ENCODE results near the gene SLC16A3.
A peak's percentile ranks its signal among the peaks of the same experiment; 100 is the strongest.
"Not testable (repeated sequence)": the region's sequence is repeated elsewhere in the genome, so short reads cannot be mapped to it uniquely, and the experiment has no call there.

Gene SLC16A3

GRCh38 chr17:82204831-82205719, 23.8 kb upstream of the SLC16A3 start:
- no peak for DNase-seq (ENCODE audit: low read depth)

GRCh38 chr17:82205720-82206508, 22.9 kb upstream of the SLC16A3 start:
- DNase-seq (ENCODE audit: low read depth): peak; percentile 64

DNA sequence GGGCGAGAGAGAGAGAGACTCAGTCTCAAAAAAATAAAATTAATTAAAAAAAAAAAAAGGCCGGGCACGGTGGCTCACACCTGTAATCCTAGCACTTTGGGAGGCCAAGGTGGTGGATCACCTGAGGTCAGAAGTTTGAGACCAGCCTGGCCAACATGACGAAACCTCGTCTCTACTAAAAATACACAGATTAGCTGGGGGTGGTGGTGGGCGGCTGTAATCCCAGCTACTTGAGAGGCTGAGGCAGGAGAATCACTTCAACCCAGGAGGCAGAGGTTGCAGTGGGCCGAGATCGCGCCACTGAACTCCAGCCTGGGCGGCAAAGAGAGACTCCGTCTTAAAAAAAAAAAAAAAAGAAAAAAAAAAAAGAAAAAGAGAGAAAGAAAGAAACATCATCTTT, 18.2 kb upstream of the SLC16A3 start:
- not testable (repeated sequence) for DNase-seq (ENCODE audit: low read depth)

- DNase-seq (ENCODE audit: low read depth): no peak
These were observed 16.3 kb upstream of the SLC16A3 start, which contains the start of gene CCDC57 for GRCh38 chr17:82212331-82213250. TSS of gene CCDC57 (minus strand) at chr17:82212842. CDS start at chr17:82201944, 10,898 bp downstream.

DNA sequence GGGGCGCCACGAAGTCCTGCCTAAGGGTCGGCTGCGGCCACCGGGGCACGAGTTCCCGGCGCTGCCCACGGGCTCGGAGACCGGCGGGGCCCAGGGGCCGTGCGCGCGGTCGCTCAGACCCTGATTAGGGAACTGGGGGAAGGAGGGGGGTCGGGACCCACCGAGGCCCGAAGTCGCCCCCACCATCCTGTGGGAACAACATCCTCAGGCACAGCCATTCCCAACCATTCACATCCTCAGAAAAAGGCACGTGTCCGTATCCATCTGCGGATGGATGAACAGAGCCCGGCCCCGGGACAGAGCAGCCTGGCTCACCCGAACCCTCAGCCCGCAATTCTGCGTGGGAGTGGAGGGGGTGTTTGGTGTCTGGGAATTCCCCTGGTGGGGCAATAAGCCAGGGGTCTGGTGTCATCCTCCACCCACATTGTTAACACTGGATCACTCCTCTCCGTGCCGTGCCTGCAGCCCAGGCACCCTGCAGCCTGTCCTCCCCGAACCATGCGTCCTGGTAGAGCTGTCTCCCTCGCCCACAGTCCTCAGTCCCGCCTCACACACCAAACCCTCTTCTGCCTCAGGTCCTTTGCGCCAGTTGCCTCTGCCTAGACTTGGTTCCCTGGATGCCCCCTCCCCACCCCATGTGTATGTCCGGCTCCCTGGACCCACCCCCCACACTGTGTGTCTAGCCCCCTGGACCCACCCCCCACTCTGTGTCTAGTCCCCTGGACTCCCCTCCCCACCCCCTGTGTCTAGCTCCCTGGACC, 15.4 kb upstream of the SLC16A3 start:
- DNase-seq (ENCODE audit: low read depth): peak; percentile 70

DNA sequence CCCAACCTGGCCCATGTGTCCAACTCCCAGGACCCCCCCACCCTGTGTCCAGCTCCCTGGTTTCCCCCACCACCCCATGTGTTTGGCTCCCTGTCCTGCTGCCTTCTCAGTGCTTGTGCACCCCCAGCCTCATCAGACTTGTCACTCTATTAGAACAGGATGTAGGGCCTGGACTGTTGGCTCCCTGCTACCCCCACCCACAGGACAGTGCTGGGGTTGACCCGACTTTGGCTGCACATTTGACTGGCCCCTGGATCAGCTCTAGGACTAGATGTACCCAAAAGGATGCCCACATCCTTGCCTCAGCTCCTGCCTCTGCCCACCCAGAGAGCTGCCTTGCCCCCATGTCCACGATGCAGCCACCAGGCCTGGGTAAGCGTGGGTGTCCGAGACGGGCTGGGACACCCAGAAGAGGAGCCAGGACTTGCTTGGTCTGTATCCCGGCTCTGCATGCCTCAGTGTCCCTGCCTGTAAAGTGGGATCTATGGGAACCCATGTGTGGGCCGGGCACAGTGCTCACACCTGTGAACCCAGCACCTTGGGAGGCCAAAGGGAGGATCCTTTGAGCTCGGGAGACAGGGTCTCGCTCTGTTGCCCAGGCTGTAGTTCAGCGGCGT, 14.7 kb upstream of the SLC16A3 start:
- DNase-seq (ENCODE audit: low read depth): no peak

- DNase-seq (ENCODE audit: low read depth): no peak
These were observed 13.5 kb upstream of the SLC16A3 start for GRCh38 chr17:82215095-82215971.

DNA sequence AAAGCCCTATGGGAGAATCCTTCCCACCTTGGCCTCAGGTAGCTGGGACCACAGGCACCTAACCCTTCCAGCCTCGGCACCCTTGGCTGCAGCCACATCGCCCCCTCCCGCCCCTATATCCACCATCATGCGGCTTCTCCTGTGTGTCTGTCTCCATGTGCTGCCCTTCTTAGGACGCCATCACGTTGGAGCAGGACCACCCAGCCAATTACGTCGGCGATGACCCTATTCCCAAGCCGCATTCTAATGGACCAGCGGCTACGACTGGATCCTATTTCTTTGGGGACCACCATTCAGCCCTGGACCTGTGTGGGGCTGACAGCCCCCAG, 12.9 kb upstream of the SLC16A3 start:
- DNase-seq (ENCODE audit: low read depth): no peak

DNA sequence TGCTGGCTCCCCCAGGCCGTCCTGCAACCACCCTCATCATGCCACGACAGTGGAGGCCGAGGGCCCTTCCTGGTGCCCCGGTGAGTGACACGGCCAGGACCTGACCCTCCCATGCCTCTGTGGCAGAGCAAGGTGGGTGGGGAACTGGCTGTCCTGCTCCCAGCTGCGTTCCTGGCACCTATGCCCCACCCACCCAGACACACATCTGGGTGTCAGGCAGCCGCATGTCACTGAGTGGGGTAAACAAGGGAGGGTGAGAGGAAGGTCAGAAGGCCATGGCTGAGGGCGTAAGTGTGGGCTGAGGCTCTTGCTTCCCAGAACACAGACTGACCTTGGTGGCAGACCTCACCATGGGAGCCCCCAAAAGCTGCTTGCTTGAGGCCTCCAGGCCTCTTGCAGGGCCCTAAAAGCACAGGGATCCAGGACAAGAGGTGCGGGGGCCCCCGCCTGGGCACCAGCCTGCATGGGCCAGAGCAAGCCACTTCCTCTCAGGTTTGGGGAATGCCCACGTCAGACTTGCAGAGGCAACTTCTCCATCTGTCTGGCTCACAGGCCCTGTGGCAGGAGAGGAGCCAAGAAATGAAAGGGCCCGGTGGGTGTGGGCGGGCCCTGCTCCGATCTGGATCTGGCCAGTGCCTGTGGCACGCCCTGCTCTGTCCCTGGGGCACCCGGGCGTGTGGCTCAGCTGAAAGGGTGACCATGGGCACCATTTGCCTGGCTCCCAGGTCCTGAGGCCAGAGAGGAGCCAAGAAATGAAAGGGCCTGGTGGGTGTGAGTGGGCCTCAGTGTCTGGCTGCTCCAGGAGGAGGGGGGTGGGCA, 12.3 kb upstream of the SLC16A3 start:
- no peak for DNase-seq (ENCODE audit: low read depth)

- no peak for DNase-seq (ENCODE audit: low read depth)
These were observed 11.7 kb upstream of the SLC16A3 start for GRCh38 chr17:82217120-82217529.

DNA sequence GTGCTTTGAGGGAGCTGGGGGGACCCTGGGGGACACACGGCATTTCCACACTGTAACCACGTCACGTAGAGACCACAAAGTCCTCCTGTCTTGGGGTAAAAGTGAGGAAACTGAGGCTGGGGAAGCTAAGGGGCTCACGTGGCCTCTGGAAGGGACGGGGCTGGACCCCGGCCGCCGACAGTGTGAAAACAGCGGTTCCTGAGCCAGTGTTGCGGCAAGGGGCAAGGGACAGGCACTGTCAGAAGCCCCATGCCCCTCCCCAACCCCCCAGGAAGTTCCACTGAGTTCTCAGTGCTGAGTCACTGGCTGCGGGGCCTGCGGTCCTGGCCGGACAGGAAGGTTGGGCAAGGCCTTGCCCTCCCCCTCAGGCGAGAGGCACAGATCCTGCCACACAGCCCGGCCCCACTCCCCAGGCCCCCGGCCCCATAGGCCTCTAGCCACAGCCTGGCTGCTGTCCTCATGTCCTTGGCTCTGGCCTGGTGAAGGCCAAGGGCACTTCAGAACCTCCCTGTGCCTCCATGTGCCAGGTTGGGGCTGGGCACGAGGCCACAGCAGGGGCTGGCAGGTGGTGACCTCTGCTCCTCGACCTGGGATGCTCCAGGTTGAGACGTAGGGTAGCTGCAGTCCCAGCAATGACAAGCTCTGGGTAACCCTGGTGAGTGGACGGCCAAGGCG, 11.2 kb upstream of the SLC16A3 start:
- DNase-seq (ENCODE audit: low read depth): no peak

DNA sequence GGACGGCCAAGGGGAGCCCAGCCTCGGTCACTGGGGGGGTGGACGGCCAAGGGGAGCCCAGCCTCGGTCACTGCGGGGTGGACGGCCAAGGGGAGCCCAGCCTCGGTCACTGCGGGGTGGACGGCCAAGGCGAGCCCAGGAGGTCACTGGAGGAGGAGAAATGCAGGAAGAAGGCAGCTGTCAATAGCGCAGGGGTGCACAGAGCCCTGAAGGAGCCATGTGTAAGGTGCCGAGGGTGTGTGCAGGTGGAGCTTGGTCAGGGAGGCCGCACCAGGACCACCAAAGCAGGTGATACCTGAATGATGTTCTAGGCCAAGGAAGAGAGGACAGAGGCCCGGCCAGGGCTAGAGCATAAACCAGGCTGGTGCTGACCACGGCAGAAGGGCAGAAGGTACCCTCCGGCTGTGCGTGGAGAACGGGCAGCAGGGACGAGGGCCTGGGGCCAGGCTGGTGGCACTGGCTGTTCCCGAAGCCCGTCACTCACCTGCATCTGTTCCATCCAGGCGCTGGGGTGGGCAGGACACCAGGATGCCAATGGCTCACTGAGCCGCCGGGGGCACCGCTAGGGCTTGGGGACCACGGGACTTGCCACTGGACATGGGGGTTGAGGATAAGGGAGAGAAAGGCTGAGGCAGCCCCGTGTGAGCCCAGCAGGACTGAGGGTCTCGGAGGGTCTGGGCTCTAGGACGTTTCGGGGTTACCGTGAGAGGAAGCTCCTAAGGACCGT, 10.3 kb upstream of the SLC16A3 start:
- DNase-seq (ENCODE audit: low read depth): no peak

DNA sequence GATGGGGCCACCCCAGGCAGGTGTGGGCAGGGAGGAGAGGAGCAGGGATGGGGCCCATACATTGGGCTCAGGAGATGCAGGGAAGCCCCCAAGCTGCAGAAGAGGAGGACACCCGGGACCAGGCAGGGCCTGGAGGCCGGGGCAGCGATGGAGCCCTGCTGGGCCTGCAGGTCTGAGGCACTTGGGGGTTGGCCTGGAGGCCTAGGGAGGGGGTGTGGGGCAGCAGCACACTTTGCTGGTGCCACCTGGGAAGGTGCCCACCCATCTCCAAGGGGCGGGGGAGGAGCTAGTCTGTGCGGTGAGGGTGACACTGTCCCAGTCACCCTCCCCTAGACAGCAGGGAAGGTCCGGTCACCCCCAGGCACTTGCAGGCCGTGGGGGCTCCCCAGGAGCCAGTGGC, 9.8 kb upstream of the SLC16A3 start:
- no peak for DNase-seq (ENCODE audit: low read depth)

DNA sequence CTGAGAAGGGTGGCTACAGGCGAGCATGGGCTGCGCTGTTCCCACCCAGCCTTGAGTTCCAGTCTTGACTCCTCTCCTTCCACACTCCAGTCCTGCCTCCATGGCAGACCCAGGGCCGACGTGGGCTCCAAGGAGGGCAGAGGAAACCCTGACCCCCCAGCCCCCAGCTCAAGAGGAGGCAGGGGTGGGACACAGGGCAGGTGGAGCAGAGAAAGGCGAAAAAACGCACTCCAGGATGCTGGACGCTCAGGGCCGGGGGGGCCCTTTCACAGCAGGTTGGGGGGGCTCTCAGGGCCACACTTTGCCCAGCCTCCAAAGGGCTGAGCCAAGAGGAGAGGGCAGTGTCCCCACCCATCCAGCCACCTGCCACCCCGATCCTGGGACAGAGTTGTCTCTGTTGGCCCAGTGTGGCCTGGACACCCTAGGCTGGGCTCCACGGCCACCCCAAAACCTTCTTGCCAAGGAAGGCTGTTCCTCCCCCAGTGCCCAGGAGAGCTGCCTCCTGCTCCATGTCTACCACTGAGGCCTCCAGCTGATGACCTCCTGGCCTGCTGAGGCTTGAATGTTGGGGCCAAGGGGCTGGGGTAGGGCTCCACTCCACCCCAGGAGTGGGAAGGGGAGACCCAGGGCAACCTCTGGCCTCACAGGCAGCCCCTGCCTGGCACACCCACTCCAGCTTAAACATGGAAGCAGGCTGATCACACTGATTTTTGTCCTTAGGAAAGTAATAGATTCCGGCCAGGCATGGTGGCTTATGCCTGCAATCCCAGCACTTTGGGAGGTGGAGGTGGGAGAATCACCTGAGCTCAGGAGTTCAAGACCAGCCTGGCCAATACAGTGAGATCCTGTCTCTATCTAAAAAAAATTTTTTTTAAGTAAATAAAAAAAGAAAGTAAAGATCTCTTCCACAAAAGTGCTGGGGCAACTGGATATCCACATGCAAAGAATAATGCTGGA, 8.8 kb upstream of the SLC16A3 start:
- DNase-seq (ENCODE audit: low read depth): no peak

- no peak for DNase-seq (ENCODE audit: low read depth)
These were observed 7.4 kb upstream of the SLC16A3 start for GRCh38 chr17:82221341-82221902.

- DNase-seq (ENCODE audit: low read depth): no peak
These were observed 6.0 kb upstream of the SLC16A3 start for GRCh38 chr17:82222816-82223215.

Data from activated gamma-delta T cell treated with anti-CD3 and anti-CD28 coated beads, Interleukin-2, amount 50 U/mL, for 16 hours (primary cell).